ENCODE data around the gene ATP7A. TPM values are rescaled to one million over a fixed set of nuclear protein-coding genes. Genes with fewer than 3 reads are reported as not detected.

The ATP7A gene
- total RNA-seq, 1 donor from 2014 or later = 4.8 TPM

- intact Hi-C loops (cut with micrococcal nuclease) = no loop called here
- no peak for DNase-seq
- no peak for ATAC-seq
Observed at GRCh38 chrX:78092296-78092695, 181.8 kb downstream of the ATP7A start.

DNA sequence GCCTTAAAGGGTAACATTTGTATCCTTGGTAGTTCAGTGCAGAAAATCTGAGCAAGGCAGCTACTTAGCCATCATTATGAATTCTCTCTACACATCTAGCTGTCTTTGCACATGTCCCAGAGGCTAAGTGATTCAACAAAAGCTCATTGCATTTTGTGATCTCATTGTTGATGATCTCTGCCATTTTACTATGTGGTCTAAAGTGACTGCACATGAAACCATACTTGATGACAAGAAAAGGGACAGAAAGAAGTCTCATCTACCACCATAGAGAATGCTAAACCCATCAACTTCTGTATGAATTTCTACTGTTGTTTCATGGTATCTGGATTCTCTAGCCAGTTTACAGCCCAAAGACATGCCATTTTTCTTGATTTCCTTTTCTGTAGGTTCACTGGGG, 187.6 kb downstream of the ATP7A start:
- no peak for DNase-seq
- intact Hi-C loops (cut with micrococcal nuclease) = no loop called here
- ATAC-seq = no peak

Other genes starting within 250 kb of the ATP7A start
- 87.8 TPM for gene ATRX, start 124.5 kb upstream of the ATP7A start, total RNA-seq
- gene MAGT1, start 15.3 kb upstream of the ATP7A start, total RNA-seq = 49.5 TPM
- 1,790 TPM for gene COX7B, start 11.2 kb upstream of the ATP7A start, total RNA-seq
- gene PGAM4, start 58.9 kb downstream of the ATP7A start, total RNA-seq = not detected
- 448 TPM for gene PGK1, start 193.6 kb downstream of the ATP7A start, total RNA-seq
- 19.1 TPM for gene TAF9B, start 229.0 kb downstream of the ATP7A start, total RNA-seq

All from left ventricle myocardium superior (tissue), 1 donor.